K562 (cell line): ENCODE measurements around the gene PPP1R13L. TPM values are rescaled to one million over a fixed set of nuclear protein-coding genes. Genes with fewer than 3 reads are reported as not detected.

Experiments used
- BCOR ChIP-seq: fragments of 450-650 bp; IDR thresholded peaks from 2 replicates; pipeline ENCODE4 v1.6.1; 2016
- CSDE1 ChIP-seq, 2 experiments: fragments of 450-650 bp; IDR thresholded peaks; 2 replicates each; pipeline ENCODE4 v1.6.1; 2016; ENCODE audit warnings: mild to moderate bottlenecking in 1 of 2
- FOXM1 ChIP-seq, 2 experiments: fragments of 450-650 bp in 1 of 2; sonication (generic) in 1 of 2; formaldehyde crosslinking in 1 of 2; IDR thresholded peaks; 2 replicates each; pipeline versions ENCODE4 v1.6.1 to v1.9.0; 2017 to 2022; ENCODE audit warnings: low read depth in 2 of 2, mild to moderate bottlenecking in 2 of 2, missing genetic modification reagents in 1 of 2, moderate library complexity in 1 of 2
- GABPB1 ChIP-seq: sonication (generic); formaldehyde crosslinking; IDR thresholded peaks from 2 replicates; pipeline ENCODE4 v1.8.0; 2022; ENCODE audit warnings: mild to moderate bottlenecking, missing genetic modification reagents
- HDAC3 ChIP-seq: fragments of 450-650 bp; IDR thresholded peaks from 2 replicates; pipeline ENCODE4 v1.6.1; 2018; ENCODE audit warnings: borderline replicate concordance, mild to moderate bottlenecking, moderate library complexity; ENCODE audit not compliant: partially characterized antibody
- HNRNPH1 ChIP-seq: fragments of 200-400 bp; formaldehyde crosslinking; optimal IDR thresholded peaks from 2 replicates; pipeline ENCODE3; 2017; ENCODE audit warnings: low read depth, mild to moderate bottlenecking, low read length, moderate library complexity
- KDM4B ChIP-seq, 2 experiments: fragments of 450-650 bp in 1 of 2; sonication (generic) in 1 of 2; IDR thresholded peaks; 2 replicates each; pipeline ENCODE4 v1.6.1; 2016 to 2017; ENCODE audit warnings: borderline replicate concordance in 2 of 2, antibody characterized with exemption in 1 of 2, low read depth in 1 of 2, mild to moderate bottlenecking in 1 of 2
- MAZ ChIP-seq, 2 experiments: fragments of 450-650 bp in 1 of 2; sonication (generic) in 1 of 2; formaldehyde crosslinking; IDR thresholded peaks in 1 of 2; conservative IDR thresholded peaks in 1 of 2; 2 replicates each; pipeline versions ENCODE4 v1.4.0 to v1.5.0; 2020; ENCODE audit warnings: mild to moderate bottlenecking in 1 of 2, missing genetic modification reagents in 1 of 2
- MEIS2 ChIP-seq: fragments of 450-650 bp; IDR thresholded peaks from 2 replicates; pipeline ENCODE4 v1.6.1; 2014; ENCODE audit warnings: mild to moderate bottlenecking; ENCODE audit not compliant: partially characterized antibody
- MTA2 ChIP-seq: fragments of 450-650 bp; IDR thresholded peaks from 2 replicates; pipeline ENCODE4 v1.6.1; 2016; ENCODE audit warnings: low read depth
- MYNN ChIP-seq, 2 experiments: sonication (generic); formaldehyde crosslinking in 1 of 2; IDR thresholded peaks; 2 replicates each; pipeline versions ENCODE4 v1.5.0 to v1.6.1; 2016 to 2020; ENCODE audit warnings: antibody characterized with exemption in 1 of 2, missing genetic modification reagents in 1 of 2
- PCBP1 ChIP-seq: fragments of 200-400 bp; formaldehyde crosslinking; IDR thresholded peaks from 2 replicates; pipeline ENCODE4 v1.6.1; 2018; ENCODE audit warnings: mild to moderate bottlenecking, low read depth, low read length; ENCODE audit not compliant: poor library complexity, severe bottlenecking
- PHB ChIP-seq: fragments of 250-450 bp; sonication (Bioruptor Pico); IDR thresholded peaks from 2 replicates; pipeline ENCODE4 v1.5.0; 2021
- PHF20 ChIP-seq: fragments of 450-650 bp; IDR thresholded peaks from 2 replicates; pipeline ENCODE4 v1.6.1; 2018; ENCODE audit not compliant: partially characterized antibody
- RUNX1 ChIP-seq: sonication (generic); IDR thresholded peaks from 2 replicates; pipeline ENCODE4 v1.6.1; 2016; ENCODE audit warnings: antibody characterized with exemption, low read depth
- SAFB ChIP-seq: fragments of 200-400 bp; formaldehyde crosslinking; IDR thresholded peaks from 2 replicates; pipeline ENCODE4 v1.6.1; 2017; ENCODE audit warnings: low read depth, low read length, borderline replicate concordance
- ZNF224 ChIP-seq: sonication (generic); formaldehyde crosslinking; IDR thresholded peaks from 2 replicates; pipeline ENCODE4 v1.8.0; 2022; ENCODE audit warnings: mild to moderate bottlenecking, missing genetic modification reagents
- ZNF79 ChIP-seq: fragments of 250-450 bp; sonication (Bioruptor Pico); IDR thresholded peaks from 2 replicates; pipeline ENCODE4 v1.4.0; 2020; ENCODE audit warnings: low read depth, mild to moderate bottlenecking, moderate library complexity
- polyA plus RNA-seq, 8 experiments: library from polyadenylated mRNA; depleted of rRNA in 4 of 8; stranded (reverse) in 5 of 8; unstranded in 3 of 8; fragments of >200 nt; fragmentation: Nextera tagmentation in 2 of 8; fragmentation: Illumina TruSeq in 1 of 8; extraction: Ambion mirVana in 2 of 8; extraction: Trizol in 1 of 8; gene quantifications; 2 replicates each; pipeline versions ENCODE4 v1.2.1 to v1.2.3, GENCODE V29; 2011 to 2014; ENCODE audit warnings: inconsistent platforms in 1 of 8, missing spikeins in 1 of 8
- total RNA-seq, 7 experiments: library from RNA; depleted of rRNA in 6 of 7; stranded (reverse); fragments of >200 nt in 6 of 7; fragmentation: Illumina TruSeq in 2 of 7; extraction: Trizol in 2 of 7; gene quantifications; 2 replicates each; pipeline versions ENCODE4 v1.2.1 to v1.2.3, GENCODE V29; 2011 to 2021; ENCODE audit warnings: low replicate concordance in 1 of 7
- TF ChIP-seq, protein P1 (sequence below): sonication (generic); formaldehyde crosslinking; IDR thresholded peaks from 2 replicates; pipeline ENCODE4 v1.8.0; 2023; ENCODE audit warnings: missing genetic modification reagents, mild to moderate bottlenecking, borderline replicate concordance
- TF ChIP-seq, protein P2 (sequence below): fragments of 250-450 bp; sonication (Bioruptor Pico); IDR thresholded peaks from 2 replicates; pipeline ENCODE4 v1.4.0; 2020; ENCODE audit warnings: mild to moderate bottlenecking, moderate library complexity

PPP1R13L gene
- total and polyA plus RNA-seq, 9 of the 15 experiments (the other 6 are each of a cell fraction or from before 2014, with no cell fraction given), result 0.32 to 6.7 (median 2.0) TPM

DNA sequence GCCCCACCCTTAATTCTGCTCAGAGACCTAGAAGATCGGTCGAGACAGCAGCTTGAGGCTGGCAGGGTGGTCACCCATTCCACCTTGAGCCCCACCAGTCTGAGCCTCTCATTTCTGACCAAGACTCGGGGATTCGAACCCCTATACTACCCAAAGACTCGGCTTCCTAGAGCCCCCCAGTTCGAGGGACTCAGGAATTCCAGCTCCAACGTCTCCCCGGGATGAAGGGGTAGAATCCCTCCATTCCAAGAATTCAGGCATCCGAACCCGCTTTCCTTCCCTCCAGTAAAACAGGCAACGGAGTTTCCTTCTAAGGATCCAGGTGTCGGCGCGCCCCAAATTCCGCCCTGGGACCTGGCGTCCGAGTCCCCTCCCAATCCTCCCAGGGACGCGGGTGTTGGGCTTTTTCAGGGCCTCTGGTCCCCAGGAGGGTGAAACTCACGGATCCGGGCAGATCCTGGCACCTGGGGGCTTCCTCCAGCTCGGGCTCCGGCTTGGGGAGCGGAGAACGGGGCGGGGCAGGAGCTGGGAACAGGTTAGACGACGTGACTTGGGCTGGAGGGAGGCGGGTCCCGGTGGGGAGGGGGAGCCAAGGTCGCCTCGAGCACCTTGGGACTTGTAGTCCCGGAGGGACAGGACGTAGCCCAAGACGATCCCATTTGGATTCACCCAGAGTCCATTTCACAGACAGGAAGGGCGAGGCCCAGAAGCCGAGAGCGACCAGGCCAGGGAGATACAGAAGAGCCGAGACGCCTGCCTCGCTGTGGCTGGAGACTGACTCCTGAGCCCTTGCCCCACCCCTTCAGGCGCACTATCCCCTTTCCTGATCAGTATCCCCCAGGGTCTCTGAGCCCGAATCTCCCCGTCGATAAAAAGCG is at the start of gene PPP1R13L (continued):
- no peak for TF ChIP-seq ZNF224 (CRISPR knock-in tag)
- peak; percentile 55 to 77 for TF ChIP-seq MAZ (CRISPR knock-in tag; conservative IDR thresholded peaks at IDR 0.05 in 1 of 2, IDR thresholded peaks at IDR 0.05 in 1 of 2)
- peak; percentile 63 for TF ChIP-seq PHF20
- no peak for TF ChIP-seq MTA2
- peak; percentile 98 for TF ChIP-seq BCOR
- no peak for TF ChIP-seq HDAC3
- TF ChIP-seq PCBP1, result no peak
- TF ChIP-seq FOXM1 (IDR thresholded peaks at IDR 0.05; ENCODE audit: low read depth), result peak; percentile 79
- TF ChIP-seq FOXM1 (CRISPR knock-in tag; IDR thresholded peaks at IDR 0.05; ENCODE audit: low read depth), result no peak
- no peak for TF ChIP-seq CSDE1 (IDR thresholded peaks at IDR 0.05)
- peak; percentile 45; the same call in 1 of the 2 replicates for TF ChIP-seq GABPB1 (CRISPR knock-in tag)
- TF ChIP-seq KDM4B (IDR thresholded peaks at IDR 0.05; ENCODE audit: borderline replicate concordance in 2 of 2, low read depth in 1 of 2), result peak in 1 of 2 experiments; percentile 70; a peak in 2 of 4 replicates
- TF ChIP-seq ZNF79 (CRISPR knock-in tag), result no peak
- TF ChIP-seq PHB, result no peak
- no peak for TF ChIP-seq RUNX1
- TF ChIP-seq MEIS2, result no peak
- TF ChIP-seq, protein P1, sequence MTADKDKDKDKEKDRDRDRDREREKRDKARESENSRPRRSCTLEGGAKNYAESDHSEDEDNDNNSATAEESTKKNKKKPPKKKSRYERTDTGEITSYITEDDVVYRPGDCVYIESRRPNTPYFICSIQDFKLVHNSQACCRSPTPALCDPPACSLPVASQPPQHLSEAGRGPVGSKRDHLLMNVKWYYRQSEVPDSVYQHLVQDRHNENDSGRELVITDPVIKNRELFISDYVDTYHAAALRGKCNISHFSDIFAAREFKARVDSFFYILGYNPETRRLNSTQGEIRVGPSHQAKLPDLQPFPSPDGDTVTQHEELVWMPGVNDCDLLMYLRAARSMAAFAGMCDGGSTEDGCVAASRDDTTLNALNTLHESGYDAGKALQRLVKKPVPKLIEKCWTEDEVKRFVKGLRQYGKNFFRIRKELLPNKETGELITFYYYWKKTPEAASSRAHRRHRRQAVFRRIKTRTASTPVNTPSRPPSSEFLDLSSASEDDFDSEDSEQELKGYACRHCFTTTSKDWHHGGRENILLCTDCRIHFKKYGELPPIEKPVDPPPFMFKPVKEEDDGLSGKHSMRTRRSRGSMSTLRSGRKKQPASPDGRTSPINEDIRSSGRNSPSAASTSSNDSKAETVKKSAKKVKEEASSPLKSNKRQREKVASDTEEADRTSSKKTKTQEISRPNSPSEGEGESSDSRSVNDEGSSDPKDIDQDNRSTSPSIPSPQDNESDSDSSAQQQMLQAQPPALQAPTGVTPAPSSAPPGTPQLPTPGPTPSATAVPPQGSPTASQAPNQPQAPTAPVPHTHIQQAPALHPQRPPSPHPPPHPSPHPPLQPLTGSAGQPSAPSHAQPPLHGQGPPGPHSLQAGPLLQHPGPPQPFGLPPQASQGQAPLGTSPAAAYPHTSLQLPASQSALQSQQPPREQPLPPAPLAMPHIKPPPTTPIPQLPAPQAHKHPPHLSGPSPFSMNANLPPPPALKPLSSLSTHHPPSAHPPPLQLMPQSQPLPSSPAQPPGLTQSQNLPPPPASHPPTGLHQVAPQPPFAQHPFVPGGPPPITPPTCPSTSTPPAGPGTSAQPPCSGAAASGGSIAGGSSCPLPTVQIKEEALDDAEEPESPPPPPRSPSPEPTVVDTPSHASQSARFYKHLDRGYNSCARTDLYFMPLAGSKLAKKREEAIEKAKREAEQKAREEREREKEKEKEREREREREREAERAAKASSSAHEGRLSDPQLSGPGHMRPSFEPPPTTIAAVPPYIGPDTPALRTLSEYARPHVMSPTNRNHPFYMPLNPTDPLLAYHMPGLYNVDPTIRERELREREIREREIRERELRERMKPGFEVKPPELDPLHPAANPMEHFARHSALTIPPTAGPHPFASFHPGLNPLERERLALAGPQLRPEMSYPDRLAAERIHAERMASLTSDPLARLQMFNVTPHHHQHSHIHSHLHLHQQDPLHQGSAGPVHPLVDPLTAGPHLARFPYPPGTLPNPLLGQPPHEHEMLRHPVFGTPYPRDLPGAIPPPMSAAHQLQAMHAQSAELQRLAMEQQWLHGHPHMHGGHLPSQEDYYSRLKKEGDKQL, result 0 out of 2 replicates have a peak, but pooled peaks have one; percentile 18
- no peak for TF ChIP-seq HNRNPH1
- TF ChIP-seq, protein P2, sequence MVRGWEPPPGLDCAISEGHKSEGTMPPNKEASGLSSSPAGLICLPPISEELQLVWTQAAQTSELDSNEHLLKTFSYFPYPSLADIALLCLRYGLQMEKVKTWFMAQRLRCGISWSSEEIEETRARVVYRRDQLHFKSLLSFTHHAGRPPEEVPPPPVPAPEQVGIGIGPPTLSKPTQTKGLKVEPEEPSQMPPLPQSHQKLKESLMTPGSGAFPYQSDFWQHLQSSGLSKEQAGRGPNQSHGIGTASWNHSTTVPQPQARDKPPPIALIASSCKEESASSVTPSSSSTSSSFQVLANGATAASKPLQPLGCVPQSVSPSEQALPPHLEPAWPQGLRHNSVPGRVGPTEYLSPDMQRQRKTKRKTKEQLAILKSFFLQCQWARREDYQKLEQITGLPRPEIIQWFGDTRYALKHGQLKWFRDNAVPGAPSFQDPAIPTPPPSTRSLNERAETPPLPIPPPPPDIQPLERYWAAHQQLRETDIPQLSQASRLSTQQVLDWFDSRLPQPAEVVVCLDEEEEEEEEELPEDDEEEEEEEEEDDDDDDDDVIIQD (CRISPR knock-in tag), result no peak
- no peak for TF ChIP-seq SAFB
- TF ChIP-seq MYNN (IDR thresholded peaks at IDR 0.05), result no peak
- no peak for TF ChIP-seq MYNN (CRISPR knock-in tag; IDR thresholded peaks at IDR 0.05)
